ENCODE results near the gene PPP2CA. TPM values are rescaled to one million over a fixed set of nuclear protein-coding genes. Genes with fewer than 3 reads are reported as not detected.

Gene PPP2CA
- total and polyA plus RNA-seq, 9 of the 15 experiments (the other 6 are each of a cell fraction or from before 2014, with no cell fraction given), result 23.0 to 257 (median 109) TPM

DNA sequence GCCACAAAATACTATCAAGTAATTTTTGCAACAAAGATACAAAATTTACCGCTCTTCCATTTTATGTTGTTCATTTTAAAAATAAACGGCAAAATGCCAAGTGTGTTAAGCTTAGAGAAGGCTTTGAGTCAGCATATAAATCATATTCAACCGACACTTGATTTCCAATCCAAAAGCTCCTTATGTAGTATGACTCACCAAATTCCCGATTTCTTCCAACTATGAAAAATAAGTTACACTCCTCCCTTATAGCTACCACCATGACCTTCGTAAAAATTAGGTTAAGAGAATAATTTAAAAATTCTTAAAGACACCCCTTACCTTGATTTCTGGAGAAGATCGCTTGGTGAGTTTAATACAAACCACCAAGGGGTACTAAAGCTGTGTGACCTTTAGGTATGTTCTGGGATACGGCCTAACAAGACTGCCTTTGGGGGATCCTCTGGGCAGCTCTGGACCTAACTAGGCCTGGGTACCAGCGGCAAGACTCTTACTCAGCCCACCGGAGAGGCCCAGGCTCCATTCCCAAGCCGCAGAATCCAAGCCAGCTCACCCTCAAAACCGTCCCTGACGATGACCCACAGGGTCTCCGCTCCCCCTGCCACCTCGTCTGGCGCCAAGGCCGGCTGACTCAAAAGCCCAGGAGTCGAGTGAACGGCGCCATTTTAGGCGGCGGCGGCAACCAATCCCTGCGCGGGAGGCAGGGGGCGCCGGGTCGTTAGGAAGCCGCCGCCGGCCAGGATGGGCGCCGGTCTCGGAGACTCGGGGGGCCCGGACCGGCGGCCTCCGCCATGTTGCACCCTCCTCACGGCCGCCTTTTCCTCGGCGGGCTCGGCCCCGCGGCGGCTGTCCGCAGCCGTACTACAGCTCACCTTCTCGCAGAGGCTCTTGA is 739 bp downstream of the PPP2CA start (continued):
- TF ChIP-seq, protein P1, sequence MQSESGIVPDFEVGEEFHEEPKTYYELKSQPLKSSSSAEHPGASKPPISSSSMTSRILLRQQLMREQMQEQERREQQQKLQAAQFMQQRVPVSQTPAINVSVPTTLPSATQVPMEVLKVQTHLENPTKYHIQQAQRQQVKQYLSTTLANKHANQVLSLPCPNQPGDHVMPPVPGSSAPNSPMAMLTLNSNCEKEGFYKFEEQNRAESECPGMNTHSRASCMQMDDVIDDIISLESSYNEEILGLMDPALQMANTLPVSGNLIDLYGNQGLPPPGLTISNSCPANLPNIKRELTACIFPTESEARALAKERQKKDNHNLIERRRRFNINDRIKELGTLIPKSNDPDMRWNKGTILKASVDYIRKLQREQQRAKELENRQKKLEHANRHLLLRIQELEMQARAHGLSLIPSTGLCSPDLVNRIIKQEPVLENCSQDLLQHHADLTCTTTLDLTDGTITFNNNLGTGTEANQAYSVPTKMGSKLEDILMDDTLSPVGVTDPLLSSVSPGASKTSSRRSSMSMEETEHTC (IDR thresholded peaks at IDR 0.05), result no peak
- no peak for TF ChIP-seq ERF (CRISPR knock-in tag; IDR thresholded peaks at IDR 0.05)
- TF ChIP-seq, protein P2, sequence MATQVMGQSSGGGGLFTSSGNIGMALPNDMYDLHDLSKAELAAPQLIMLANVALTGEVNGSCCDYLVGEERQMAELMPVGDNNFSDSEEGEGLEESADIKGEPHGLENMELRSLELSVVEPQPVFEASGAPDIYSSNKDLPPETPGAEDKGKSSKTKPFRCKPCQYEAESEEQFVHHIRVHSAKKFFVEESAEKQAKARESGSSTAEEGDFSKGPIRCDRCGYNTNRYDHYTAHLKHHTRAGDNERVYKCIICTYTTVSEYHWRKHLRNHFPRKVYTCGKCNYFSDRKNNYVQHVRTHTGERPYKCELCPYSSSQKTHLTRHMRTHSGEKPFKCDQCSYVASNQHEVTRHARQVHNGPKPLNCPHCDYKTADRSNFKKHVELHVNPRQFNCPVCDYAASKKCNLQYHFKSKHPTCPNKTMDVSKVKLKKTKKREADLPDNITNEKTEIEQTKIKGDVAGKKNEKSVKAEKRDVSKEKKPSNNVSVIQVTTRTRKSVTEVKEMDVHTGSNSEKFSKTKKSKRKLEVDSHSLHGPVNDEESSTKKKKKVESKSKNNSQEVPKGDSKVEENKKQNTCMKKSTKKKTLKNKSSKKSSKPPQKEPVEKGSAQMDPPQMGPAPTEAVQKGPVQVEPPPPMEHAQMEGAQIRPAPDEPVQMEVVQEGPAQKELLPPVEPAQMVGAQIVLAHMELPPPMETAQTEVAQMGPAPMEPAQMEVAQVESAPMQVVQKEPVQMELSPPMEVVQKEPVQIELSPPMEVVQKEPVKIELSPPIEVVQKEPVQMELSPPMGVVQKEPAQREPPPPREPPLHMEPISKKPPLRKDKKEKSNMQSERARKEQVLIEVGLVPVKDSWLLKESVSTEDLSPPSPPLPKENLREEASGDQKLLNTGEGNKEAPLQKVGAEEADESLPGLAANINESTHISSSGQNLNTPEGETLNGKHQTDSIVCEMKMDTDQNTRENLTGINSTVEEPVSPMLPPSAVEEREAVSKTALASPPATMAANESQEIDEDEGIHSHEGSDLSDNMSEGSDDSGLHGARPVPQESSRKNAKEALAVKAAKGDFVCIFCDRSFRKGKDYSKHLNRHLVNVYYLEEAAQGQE (IDR thresholded peaks at IDR 0.05; ENCODE audit: borderline replicate concordance), result peak; percentile 29; the same call in 1 of the 2 replicates
- TF ChIP-seq, protein P2 (CRISPR knock-in tag; IDR thresholded peaks at IDR 0.05; ENCODE audit: low read depth), result no peak; the same call in 1 of the 2 replicates
- 0 out of 2 replicates have a peak, but pooled peaks have one; percentile 7 for TF ChIP-seq FOXM1 (IDR thresholded peaks at IDR 0.05; ENCODE audit: low read depth)
- no peak for TF ChIP-seq FOXM1 (CRISPR knock-in tag; IDR thresholded peaks at IDR 0.05; ENCODE audit: low read depth)
- TF ChIP-seq, protein P3, sequence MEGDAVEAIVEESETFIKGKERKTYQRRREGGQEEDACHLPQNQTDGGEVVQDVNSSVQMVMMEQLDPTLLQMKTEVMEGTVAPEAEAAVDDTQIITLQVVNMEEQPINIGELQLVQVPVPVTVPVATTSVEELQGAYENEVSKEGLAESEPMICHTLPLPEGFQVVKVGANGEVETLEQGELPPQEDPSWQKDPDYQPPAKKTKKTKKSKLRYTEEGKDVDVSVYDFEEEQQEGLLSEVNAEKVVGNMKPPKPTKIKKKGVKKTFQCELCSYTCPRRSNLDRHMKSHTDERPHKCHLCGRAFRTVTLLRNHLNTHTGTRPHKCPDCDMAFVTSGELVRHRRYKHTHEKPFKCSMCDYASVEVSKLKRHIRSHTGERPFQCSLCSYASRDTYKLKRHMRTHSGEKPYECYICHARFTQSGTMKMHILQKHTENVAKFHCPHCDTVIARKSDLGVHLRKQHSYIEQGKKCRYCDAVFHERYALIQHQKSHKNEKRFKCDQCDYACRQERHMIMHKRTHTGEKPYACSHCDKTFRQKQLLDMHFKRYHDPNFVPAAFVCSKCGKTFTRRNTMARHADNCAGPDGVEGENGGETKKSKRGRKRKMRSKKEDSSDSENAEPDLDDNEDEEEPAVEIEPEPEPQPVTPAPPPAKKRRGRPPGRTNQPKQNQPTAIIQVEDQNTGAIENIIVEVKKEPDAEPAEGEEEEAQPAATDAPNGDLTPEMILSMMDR (IDR thresholded peaks at IDR 0.05 in 2 of 3, conservative IDR thresholded peaks at IDR 0.05 in 1 of 3; ENCODE audit: insufficient read depth in 2 of 3, low read depth in 1 of 3, low read length in 3 of 3), result peak in 2 of 3 experiments; percentile 2 to 20; a peak in 3 of 6 replicates
- peak; percentile 26; the same call in 1 of the 2 replicates for TF ChIP-seq RB1 (IDR thresholded peaks at IDR 0.05; ENCODE audit: low read depth)
- TF ChIP-seq SREBF1 (IDR thresholded peaks at IDR 0.05; ENCODE audit: borderline replicate concordance, low read depth, low read length), result no peak
- TF ChIP-seq GABPA (tag; conservative IDR thresholded peaks at IDR 0.05; ENCODE audit: low read depth), result no peak
- TF ChIP-seq, protein P4, sequence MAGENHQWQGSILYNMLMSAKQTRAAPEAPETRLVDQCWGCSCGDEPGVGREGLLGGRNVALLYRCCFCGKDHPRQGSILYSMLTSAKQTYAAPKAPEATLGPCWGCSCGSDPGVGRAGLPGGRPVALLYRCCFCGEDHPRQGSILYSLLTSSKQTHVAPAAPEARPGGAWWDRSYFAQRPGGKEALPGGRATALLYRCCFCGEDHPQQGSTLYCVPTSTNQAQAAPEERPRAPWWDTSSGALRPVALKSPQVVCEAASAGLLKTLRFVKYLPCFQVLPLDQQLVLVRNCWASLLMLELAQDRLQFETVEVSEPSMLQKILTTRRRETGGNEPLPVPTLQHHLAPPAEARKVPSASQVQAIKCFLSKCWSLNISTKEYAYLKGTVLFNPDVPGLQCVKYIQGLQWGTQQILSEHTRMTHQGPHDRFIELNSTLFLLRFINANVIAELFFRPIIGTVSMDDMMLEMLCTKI (IDR thresholded peaks at IDR 0.05; ENCODE audit: partially characterized antibody), result no peak
- TF ChIP-seq, protein P5, sequence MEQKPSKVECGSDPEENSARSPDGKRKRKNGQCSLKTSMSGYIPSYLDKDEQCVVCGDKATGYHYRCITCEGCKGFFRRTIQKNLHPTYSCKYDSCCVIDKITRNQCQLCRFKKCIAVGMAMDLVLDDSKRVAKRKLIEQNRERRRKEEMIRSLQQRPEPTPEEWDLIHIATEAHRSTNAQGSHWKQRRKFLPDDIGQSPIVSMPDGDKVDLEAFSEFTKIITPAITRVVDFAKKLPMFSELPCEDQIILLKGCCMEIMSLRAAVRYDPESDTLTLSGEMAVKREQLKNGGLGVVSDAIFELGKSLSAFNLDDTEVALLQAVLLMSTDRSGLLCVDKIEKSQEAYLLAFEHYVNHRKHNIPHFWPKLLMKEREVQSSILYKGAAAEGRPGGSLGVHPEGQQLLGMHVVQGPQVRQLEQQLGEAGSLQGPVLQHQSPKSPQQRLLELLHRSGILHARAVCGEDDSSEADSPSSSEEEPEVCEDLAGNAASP (IDR thresholded peaks at IDR 0.05), result no peak

Measured in K562 (cell line).